ENCODE data around the gene ZNF823. TPM values are rescaled to one million over a fixed set of nuclear protein-coding genes. Genes with fewer than 3 reads are reported as not detected.

ZNF823 gene
- polyA plus RNA-seq, 2 of the 4 experiments (the other 2 are of a cell fraction): 2.9 to 3.7 TPM

GRCh38 chr19:11749751-11750150 is 11.0 kb upstream of the ZNF823 start:
- Histone ChIP-seq H3K4me2 (no peak overlapping the region), H3K9me3 (peaks cover 2% of the 10 kb centered on the region; the same call in 1 of the 3 replicates), H3K27ac (no peak overlapping the region), H3K4me1 (no peaks in the 10 kb centered on the region), H3K4me3 (no peak overlapping the region)
- ChIA-PET CTCF (no interaction called here), POLR2A (no interaction called here)
- ATAC-seq (no peak), FAIRE-seq (no peak), DNase-seq (ENCODE audit: low read depth in 1 of 2, low spot score in 1 of 2) (no peak)
- no peak for TF ChIP-seq MAFK (IDR thresholded peaks at IDR 0.05; ENCODE audit: partially characterized antibody)
- TF ChIP-seq HEYL (CRISPR knock-in tag; IDR thresholded peaks at IDR 0.05): no peak
- TF ChIP-seq, protein P1, sequence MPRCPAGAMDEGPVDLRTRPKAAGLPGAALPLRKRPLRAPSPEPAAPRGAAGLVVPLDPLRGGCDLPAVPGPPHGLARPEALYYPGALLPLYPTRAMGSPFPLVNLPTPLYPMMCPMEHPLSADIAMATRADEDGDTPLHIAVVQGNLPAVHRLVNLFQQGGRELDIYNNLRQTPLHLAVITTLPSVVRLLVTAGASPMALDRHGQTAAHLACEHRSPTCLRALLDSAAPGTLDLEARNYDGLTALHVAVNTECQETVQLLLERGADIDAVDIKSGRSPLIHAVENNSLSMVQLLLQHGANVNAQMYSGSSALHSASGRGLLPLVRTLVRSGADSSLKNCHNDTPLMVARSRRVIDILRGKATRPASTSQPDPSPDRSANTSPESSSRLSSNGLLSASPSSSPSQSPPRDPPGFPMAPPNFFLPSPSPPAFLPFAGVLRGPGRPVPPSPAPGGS (IDR thresholded peaks at IDR 0.05): no peak
- TF ChIP-seq CHD2 (IDR thresholded peaks at IDR 0.05; ENCODE audit: low read length, partially characterized antibody): no peak
- no peak for TF ChIP-seq EHF (CRISPR knock-in tag; IDR thresholded peaks at IDR 0.05)
- TF ChIP-seq POLR2A (IDR thresholded peaks at IDR 0.05; ENCODE audit: low read length): no peak
- no peak for TF ChIP-seq CHD4 (IDR thresholded peaks at IDR 0.05; ENCODE audit: borderline replicate concordance)
- TF ChIP-seq SREBF2 (IDR thresholded peaks at IDR 0.05): no peak
- TF ChIP-seq CEBPB (IDR thresholded peaks at IDR 0.05): no peak
- TF ChIP-seq, protein P2, sequence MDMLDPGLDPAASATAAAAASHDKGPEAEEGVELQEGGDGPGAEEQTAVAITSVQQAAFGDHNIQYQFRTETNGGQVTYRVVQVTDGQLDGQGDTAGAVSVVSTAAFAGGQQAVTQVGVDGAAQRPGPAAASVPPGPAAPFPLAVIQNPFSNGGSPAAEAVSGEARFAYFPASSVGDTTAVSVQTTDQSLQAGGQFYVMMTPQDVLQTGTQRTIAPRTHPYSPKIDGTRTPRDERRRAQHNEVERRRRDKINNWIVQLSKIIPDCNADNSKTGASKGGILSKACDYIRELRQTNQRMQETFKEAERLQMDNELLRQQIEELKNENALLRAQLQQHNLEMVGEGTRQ (IDR thresholded peaks at IDR 0.05): no peak
- 2% methylated on average over 2 of the region's 2 CpGs for WGBS (ENCODE audit: missing lambda C conversion rate)

DNA sequence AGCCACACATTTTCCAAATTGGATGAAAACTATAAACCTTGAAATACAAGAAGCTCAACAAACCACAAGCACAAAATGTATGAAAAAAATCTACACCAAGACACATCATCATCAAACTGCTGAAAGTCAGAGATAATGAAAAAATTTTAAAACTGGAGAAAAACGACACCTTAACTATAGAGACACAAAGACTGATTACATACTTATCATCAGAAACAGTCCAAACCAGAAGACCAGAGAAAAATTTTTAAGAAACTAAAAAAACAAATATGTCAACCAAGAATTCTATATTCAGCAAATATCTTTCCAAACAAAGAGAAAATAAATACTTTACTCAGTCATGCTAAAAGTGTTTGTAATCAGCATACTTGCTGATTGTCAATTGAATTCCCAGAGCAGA is 8.5 kb upstream of the ZNF823 start:
- WGBS (ENCODE audit: missing lambda C conversion rate): 0% methylated on average over 1 of the region's 1 CpG
- POLR2A ChIA-PET: no interaction called here
- Histone ChIP-seq H3K4me1 (no peaks in the 10 kb centered on the region), H3K4me3 (no peak overlapping the region), H3K9me3 (peaks cover 2% of the 10 kb centered on the region; the same call in 1 of the 3 replicates), H3K27ac (no peak overlapping the region), H3K4me2 (no peak overlapping the region)
- ATAC-seq (no peak), FAIRE-seq (no peak), DNase-seq (ENCODE audit: low read depth in 1 of 2, low spot score in 1 of 2) (no peak)
- no peak for TF ChIP-seq HOXB13 (CRISPR knock-in tag; IDR thresholded peaks at IDR 0.05; ENCODE audit: low read depth)
- TF ChIP-seq MYC (IDR thresholded peaks at IDR 0.05; ENCODE audit: borderline replicate concordance, low read length): no peak
- TF ChIP-seq ZNF302 (CRISPR knock-in tag; IDR thresholded peaks at IDR 0.05): no peak
- TF ChIP-seq SMC3 (IDR thresholded peaks at IDR 0.05): no peak
- TF ChIP-seq NPAS2 (CRISPR knock-in tag; IDR thresholded peaks at IDR 0.05; ENCODE audit: borderline replicate concordance): no peak
- TF ChIP-seq RFX5 (IDR thresholded peaks at IDR 0.05): no peak
- TF ChIP-seq, protein P3, sequence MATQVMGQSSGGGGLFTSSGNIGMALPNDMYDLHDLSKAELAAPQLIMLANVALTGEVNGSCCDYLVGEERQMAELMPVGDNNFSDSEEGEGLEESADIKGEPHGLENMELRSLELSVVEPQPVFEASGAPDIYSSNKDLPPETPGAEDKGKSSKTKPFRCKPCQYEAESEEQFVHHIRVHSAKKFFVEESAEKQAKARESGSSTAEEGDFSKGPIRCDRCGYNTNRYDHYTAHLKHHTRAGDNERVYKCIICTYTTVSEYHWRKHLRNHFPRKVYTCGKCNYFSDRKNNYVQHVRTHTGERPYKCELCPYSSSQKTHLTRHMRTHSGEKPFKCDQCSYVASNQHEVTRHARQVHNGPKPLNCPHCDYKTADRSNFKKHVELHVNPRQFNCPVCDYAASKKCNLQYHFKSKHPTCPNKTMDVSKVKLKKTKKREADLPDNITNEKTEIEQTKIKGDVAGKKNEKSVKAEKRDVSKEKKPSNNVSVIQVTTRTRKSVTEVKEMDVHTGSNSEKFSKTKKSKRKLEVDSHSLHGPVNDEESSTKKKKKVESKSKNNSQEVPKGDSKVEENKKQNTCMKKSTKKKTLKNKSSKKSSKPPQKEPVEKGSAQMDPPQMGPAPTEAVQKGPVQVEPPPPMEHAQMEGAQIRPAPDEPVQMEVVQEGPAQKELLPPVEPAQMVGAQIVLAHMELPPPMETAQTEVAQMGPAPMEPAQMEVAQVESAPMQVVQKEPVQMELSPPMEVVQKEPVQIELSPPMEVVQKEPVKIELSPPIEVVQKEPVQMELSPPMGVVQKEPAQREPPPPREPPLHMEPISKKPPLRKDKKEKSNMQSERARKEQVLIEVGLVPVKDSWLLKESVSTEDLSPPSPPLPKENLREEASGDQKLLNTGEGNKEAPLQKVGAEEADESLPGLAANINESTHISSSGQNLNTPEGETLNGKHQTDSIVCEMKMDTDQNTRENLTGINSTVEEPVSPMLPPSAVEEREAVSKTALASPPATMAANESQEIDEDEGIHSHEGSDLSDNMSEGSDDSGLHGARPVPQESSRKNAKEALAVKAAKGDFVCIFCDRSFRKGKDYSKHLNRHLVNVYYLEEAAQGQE (IDR thresholded peaks at IDR 0.05): no peak
- TF ChIP-seq TP53 (CRISPR knock-in tag; IDR thresholded peaks at IDR 0.05): no peak
- no peak for TF ChIP-seq KDM1A (IDR thresholded peaks at IDR 0.05; ENCODE audit: low read depth)
- TF ChIP-seq, protein P4, sequence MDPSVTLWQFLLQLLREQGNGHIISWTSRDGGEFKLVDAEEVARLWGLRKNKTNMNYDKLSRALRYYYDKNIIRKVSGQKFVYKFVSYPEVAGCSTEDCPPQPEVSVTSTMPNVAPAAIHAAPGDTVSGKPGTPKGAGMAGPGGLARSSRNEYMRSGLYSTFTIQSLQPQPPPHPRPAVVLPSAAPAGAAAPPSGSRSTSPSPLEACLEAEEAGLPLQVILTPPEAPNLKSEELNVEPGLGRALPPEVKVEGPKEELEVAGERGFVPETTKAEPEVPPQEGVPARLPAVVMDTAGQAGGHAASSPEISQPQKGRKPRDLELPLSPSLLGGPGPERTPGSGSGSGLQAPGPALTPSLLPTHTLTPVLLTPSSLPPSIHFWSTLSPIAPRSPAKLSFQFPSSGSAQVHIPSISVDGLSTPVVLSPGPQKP (IDR thresholded peaks at IDR 0.05; ENCODE audit: low read depth, low read length): no peak
- TF ChIP-seq ZSCAN20 (CRISPR knock-in tag; IDR thresholded peaks at IDR 0.05): no peak
- no peak for TF ChIP-seq EHF (CRISPR knock-in tag; IDR thresholded peaks at IDR 0.05)
- TF ChIP-seq ESRRA (IDR thresholded peaks at IDR 0.05; ENCODE audit: borderline replicate concordance, low read length): no peak
- no peak for TF ChIP-seq CBX2 (IDR thresholded peaks at IDR 0.05; ENCODE audit: borderline replicate concordance, low read depth)
- CTCF ChIA-PET: no interaction called here

Measured in A549 (cell line).